ENCODE results near the gene DLG2.

DNA sequence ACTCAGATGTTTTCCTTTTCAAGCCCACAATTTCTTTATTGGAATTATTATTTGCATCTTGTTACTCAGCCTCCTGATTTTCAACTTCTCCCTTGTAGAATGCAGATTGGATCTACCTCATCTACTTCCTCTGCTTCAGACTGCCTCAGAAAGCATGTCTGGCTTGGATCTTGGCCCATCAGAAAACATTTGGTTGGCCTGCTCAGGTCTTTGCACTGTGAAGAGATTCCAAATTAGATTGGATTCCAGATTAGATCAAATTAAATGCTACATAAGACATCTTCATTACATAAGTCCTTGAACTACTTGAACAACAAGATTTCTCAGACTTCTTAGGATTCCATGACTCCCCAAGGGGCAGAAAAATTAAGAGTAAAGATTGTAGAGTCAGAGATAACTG lies 358.0 kb downstream of the DLG2 start:
- TF ChIP-seq, protein P1, sequence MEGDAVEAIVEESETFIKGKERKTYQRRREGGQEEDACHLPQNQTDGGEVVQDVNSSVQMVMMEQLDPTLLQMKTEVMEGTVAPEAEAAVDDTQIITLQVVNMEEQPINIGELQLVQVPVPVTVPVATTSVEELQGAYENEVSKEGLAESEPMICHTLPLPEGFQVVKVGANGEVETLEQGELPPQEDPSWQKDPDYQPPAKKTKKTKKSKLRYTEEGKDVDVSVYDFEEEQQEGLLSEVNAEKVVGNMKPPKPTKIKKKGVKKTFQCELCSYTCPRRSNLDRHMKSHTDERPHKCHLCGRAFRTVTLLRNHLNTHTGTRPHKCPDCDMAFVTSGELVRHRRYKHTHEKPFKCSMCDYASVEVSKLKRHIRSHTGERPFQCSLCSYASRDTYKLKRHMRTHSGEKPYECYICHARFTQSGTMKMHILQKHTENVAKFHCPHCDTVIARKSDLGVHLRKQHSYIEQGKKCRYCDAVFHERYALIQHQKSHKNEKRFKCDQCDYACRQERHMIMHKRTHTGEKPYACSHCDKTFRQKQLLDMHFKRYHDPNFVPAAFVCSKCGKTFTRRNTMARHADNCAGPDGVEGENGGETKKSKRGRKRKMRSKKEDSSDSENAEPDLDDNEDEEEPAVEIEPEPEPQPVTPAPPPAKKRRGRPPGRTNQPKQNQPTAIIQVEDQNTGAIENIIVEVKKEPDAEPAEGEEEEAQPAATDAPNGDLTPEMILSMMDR (IDR thresholded peaks at IDR 0.05) = no peak
- TF ChIP-seq POLR2AphosphoS5 (IDR thresholded peaks at IDR 0.05) = no peak
